CD4-positive, CD25-positive, alpha-beta regulatory T cell (primary cell): ENCODE data around the gene CTTN. TPM values are rescaled to one million over a fixed set of nuclear protein-coding genes. Genes with fewer than 3 reads are reported as not detected.

Source experiments
- ATAC-seq, 2 donors: fragments of 150-1000 bp; cut with Tn5 transposase; one replicate each; pipeline ENCODE4 v1.10.0; 2021; ENCODE audit warnings: low read depth in 2 of 2, moderate number of reproducible peaks in 2 of 2, moderate library complexity in 1 of 2
- DNase-seq, 3 donors: peaks; one replicate each; pipeline versions ENCODE4 v3.0.0 to v3.0.0-alpha.2; 2012 to 2022; ENCODE audit warnings: mixed read lengths in 1 of 3
- H3K27ac ChIP-seq: one replicate; pipeline ENCODE4 v1.7.0; 2013; ENCODE audit warnings: mild to moderate bottlenecking, low read length; ENCODE audit not compliant: insufficient read depth, poor library complexity, severe bottlenecking
- H3K27me3 ChIP-seq: one replicate; pipeline ENCODE4 v1.7.0; 2013; ENCODE audit warnings: low read length; ENCODE audit not compliant: control insufficient read depth, insufficient read depth
- H3K36me3 ChIP-seq: one replicate; pipeline ENCODE4 v1.7.0; 2013; ENCODE audit warnings: mild to moderate bottlenecking, low read length, moderate library complexity; ENCODE audit not compliant: control insufficient read depth, insufficient read depth
- H3K4me1 ChIP-seq: 2 replicates; pipeline ENCODE4 v1.7.0; 2013; ENCODE audit warnings: mild to moderate bottlenecking, low read length; ENCODE audit not compliant: insufficient read depth, control insufficient read depth, poor library complexity, severe bottlenecking
- H3K4me3 ChIP-seq: one replicate; pipeline ENCODE4 v1.7.0; 2013; ENCODE audit warnings: low read depth, mild to moderate bottlenecking, low read length, moderate library complexity
- H3K9me3 ChIP-seq, 2 experiments: 1 replicate in 1 of 2; 2 replicates in 1 of 2; pipeline ENCODE4 v1.7.0; 2013; ENCODE audit warnings: low read length in 2 of 2, mild to moderate bottlenecking in 1 of 2, moderate library complexity in 1 of 2; ENCODE audit not compliant: control insufficient read depth in 2 of 2
- H3K27ac Mint-ChIP-seq, 3 donors: one replicate each; pipeline ENCODE4 v1.8.0; 2020 to 2022; ENCODE audit warnings: mild to moderate bottlenecking in 3 of 3, mixed read lengths in 3 of 3, moderate library complexity in 2 of 3
- H3K27me3 Mint-ChIP-seq: one replicate; pipeline ENCODE4 v1.8.0; 2022; ENCODE audit warnings: mild to moderate bottlenecking, mixed read lengths
- H3K36me3 Mint-ChIP-seq: one replicate; pipeline ENCODE4 v1.8.0; 2020; ENCODE audit warnings: mixed read lengths
- H3K4me1 Mint-ChIP-seq, 4 donors: one replicate each; pipeline ENCODE4 v1.8.0; 2020 to 2022; ENCODE audit warnings: mixed read lengths in 4 of 4, mild to moderate bottlenecking in 1 of 4
- H3K4me3 Mint-ChIP-seq, 4 donors: one replicate each; pipeline ENCODE4 v1.8.0; 2020 to 2022; ENCODE audit warnings: mild to moderate bottlenecking in 4 of 4, mixed read lengths in 4 of 4, moderate library complexity in 3 of 4
- H3K9me3 Mint-ChIP-seq, 7 donors: one replicate each; pipeline ENCODE4 v1.8.0; 2020 to 2022; ENCODE audit warnings: mixed read lengths in 7 of 7, mild to moderate bottlenecking in 3 of 7, moderate library complexity in 2 of 7
- polyA plus RNA-seq, 4 donors: library from polyadenylated mRNA; unstranded; fragments of 300-500 nt; fragmentation: Illumina TruSeq; gene quantifications; one replicate each; pipeline ENCODE4 v1.2.3, GENCODE V29; 2021
- total RNA-seq: library from RNA; stranded (reverse); gene quantifications from one replicate; pipeline ENCODE4 v1.2.3, GENCODE V29; 2022

The CTTN gene
- total and polyA plus RNA-seq, 5 donors from 2014 or later: 0.37 to 5.4 TPM; not detected in 3

- no peak overlapping the region for H3K27ac Mint-ChIP-seq
- Histone ChIP-seq H3K9me3 (no peaks in the 10 kb centered on the region), H3K4me3 (no peak overlapping the region), H3K27ac (no peak overlapping the region), H3K36me3 (no peaks in the 10 kb centered on the region), H3K4me1 (no peaks in the 10 kb centered on the region), H3K27me3 (no peaks in the 10 kb centered on the region)
- H3K27me3 Mint-ChIP-seq: no peaks in the 10 kb centered on the region
- ATAC-seq (no peak), DNase-seq (no peak)
- H3K36me3 Mint-ChIP-seq: no peaks in the 10 kb centered on the region
- no peaks in the 10 kb centered on the region for H3K9me3 Mint-ChIP-seq
- H3K4me3 Mint-ChIP-seq: no peak overlapping the region
- no peaks in the 10 kb centered on the region for H3K4me1 Mint-ChIP-seq
Observed at GRCh38 chr11:70432580-70432979, 34.3 kb downstream of the CTTN start.

GRCh38 chr11:70433038-70433437, 34.7 kb downstream of the CTTN start:
- no peak overlapping the region for H3K27ac Mint-ChIP-seq
- Histone ChIP-seq H3K27me3 (no peaks in the 10 kb centered on the region), H3K9me3 (no peaks in the 10 kb centered on the region), H3K4me1 (no peaks in the 10 kb centered on the region), H3K4me3 (no peak overlapping the region), H3K36me3 (no peaks in the 10 kb centered on the region), H3K27ac (no peak overlapping the region)
- no peaks in the 10 kb centered on the region for H3K36me3 Mint-ChIP-seq
- no peak for DNase-seq
- ATAC-seq: no peak
- H3K27me3 Mint-ChIP-seq: no peaks in the 10 kb centered on the region
- no peaks in the 10 kb centered on the region for H3K4me1 Mint-ChIP-seq
- H3K4me3 Mint-ChIP-seq: no peak overlapping the region
- no peaks in the 10 kb centered on the region for H3K9me3 Mint-ChIP-seq

GRCh38 chr11:70433526-70433925, 35.2 kb downstream of the CTTN start:
- Histone ChIP-seq H3K4me1 (no peaks in the 10 kb centered on the region), H3K4me3 (no peak overlapping the region), H3K9me3 (no peaks in the 10 kb centered on the region), H3K27me3 (no peaks in the 10 kb centered on the region), H3K27ac (no peak overlapping the region), H3K36me3 (no peaks in the 10 kb centered on the region)
- H3K27me3 Mint-ChIP-seq: no peaks in the 10 kb centered on the region
- H3K4me3 Mint-ChIP-seq: no peak overlapping the region
- H3K36me3 Mint-ChIP-seq: no peaks in the 10 kb centered on the region
- no peak for ATAC-seq
- no peak overlapping the region for H3K27ac Mint-ChIP-seq
- no peak for DNase-seq
- H3K4me1 Mint-ChIP-seq: no peaks in the 10 kb centered on the region
- H3K9me3 Mint-ChIP-seq: no peaks in the 10 kb centered on the region

- H3K4me3 Mint-ChIP-seq: no peak overlapping the region
- no peak for ATAC-seq
- H3K4me1 Mint-ChIP-seq: no peaks in the 10 kb centered on the region
- no peak for DNase-seq
- no peak overlapping the region for H3K27ac Mint-ChIP-seq
- no peaks in the 10 kb centered on the region for H3K27me3 Mint-ChIP-seq
- Histone ChIP-seq H3K27me3 (no peaks in the 10 kb centered on the region), H3K36me3 (no peaks in the 10 kb centered on the region), H3K9me3 (no peaks in the 10 kb centered on the region), H3K4me3 (no peak overlapping the region), H3K4me1 (no peaks in the 10 kb centered on the region), H3K27ac (no peak overlapping the region)
- no peaks in the 10 kb centered on the region for H3K9me3 Mint-ChIP-seq
- no peaks in the 10 kb centered on the region for H3K36me3 Mint-ChIP-seq
Observed at GRCh38 chr11:70433966-70434812, 35.9 kb downstream of the CTTN start.

GRCh38 chr11:70434813-70435278, 36.5 kb downstream of the CTTN start:
- H3K4me1 ChIP-seq: no peaks in the 10 kb centered on the region
- ATAC-seq (no peak), DNase-seq (no peak)
- H3K27ac ChIP-seq: no peak overlapping the region
- Mint-ChIP-seq H3K27me3 (no peaks in the 10 kb centered on the region), H3K36me3 (no peaks in the 10 kb centered on the region), H3K9me3 (no peaks in the 10 kb centered on the region), H3K4me3 (no peak overlapping the region), H3K27ac (no peak overlapping the region), H3K4me1 (no peaks in the 10 kb centered on the region)
- no peaks in the 10 kb centered on the region for H3K36me3 ChIP-seq
- no peaks in the 10 kb centered on the region for H3K27me3 ChIP-seq
- H3K4me3 ChIP-seq: no peak overlapping the region
- no peaks in the 10 kb centered on the region for H3K9me3 ChIP-seq

GRCh38 chr11:70435361-70435760, 37.0 kb downstream of the CTTN start:
- ATAC-seq (no peak), DNase-seq (no peak)
- no peak overlapping the region for H3K4me3 ChIP-seq
- H3K27me3 ChIP-seq: no peaks in the 10 kb centered on the region
- Mint-ChIP-seq H3K27ac (no peak overlapping the region), H3K36me3 (no peaks in the 10 kb centered on the region), H3K27me3 (no peaks in the 10 kb centered on the region), H3K9me3 (no peaks in the 10 kb centered on the region), H3K4me3 (no peak overlapping the region), H3K4me1 (no peaks in the 10 kb centered on the region)
- H3K9me3 ChIP-seq: no peaks in the 10 kb centered on the region
- no peaks in the 10 kb centered on the region for H3K4me1 ChIP-seq
- no peaks in the 10 kb centered on the region for H3K36me3 ChIP-seq
- no peak overlapping the region for H3K27ac ChIP-seq

- H3K27me3 Mint-ChIP-seq: no peaks in the 10 kb centered on the region
Observed at GRCh38 chr11:70435765-70436500, 37.6 kb downstream of the CTTN start.

More at GRCh38 chr11:70435765-70436500, 37.6 kb downstream of the CTTN start:
- H3K4me1 Mint-ChIP-seq: no peaks in the 10 kb centered on the region
- no peaks in the 10 kb centered on the region for H3K27me3 ChIP-seq
- no peaks in the 10 kb centered on the region for H3K4me1 ChIP-seq
- H3K27ac Mint-ChIP-seq: no peak overlapping the region
- H3K9me3 Mint-ChIP-seq: no peaks in the 10 kb centered on the region
- DNase-seq (no peak), ATAC-seq (no peak)
- H3K4me3 Mint-ChIP-seq: no peak overlapping the region
- no peak overlapping the region for H3K27ac ChIP-seq
- no peaks in the 10 kb centered on the region for H3K9me3 ChIP-seq
- H3K36me3 Mint-ChIP-seq: no peaks in the 10 kb centered on the region
- H3K36me3 ChIP-seq: no peaks in the 10 kb centered on the region
- no peak overlapping the region for H3K4me3 ChIP-seq
